ENCODE data around the gene DOP1A. TPM values are rescaled to one million over a fixed set of nuclear protein-coding genes. Genes with fewer than 3 reads are reported as not detected.

The DOP1A gene
- total RNA-seq, 1 experiment from 2014 or later, result 5.5 TPM

- H3K36me3 ChIP-seq (ENCODE audit: low read depth, low read length), result peaks cover 2% of the 10 kb centered on the region
- ChIA-PET POLR2A (ENCODE audit: unreplicated experiment) (no interaction called here), CTCF (no interaction called here)
- H3K4me2 ChIP-seq (ENCODE audit: low read length), result no peak overlapping the region
- no peak overlapping the region for H3K4me3 ChIP-seq (ENCODE audit: low read length)
- H3K9me2 ChIP-seq (replicated peaks; ENCODE audit: low read length), result no peaks in the 10 kb centered on the region
- DNase-seq, result peak; percentile 60
- no peaks in the 10 kb centered on the region for H3F3A ChIP-seq (ENCODE audit: low read length, unreplicated experiment)
- no TSS peak for BruUV-seq (replicated peaks)
- no peaks in the 10 kb centered on the region for H3K9me3 ChIP-seq (ENCODE audit: low read length)
- peaks cover 11% of the 10 kb centered on the region; the same call in 1 of the 2 replicates for H3K4me1 ChIP-seq (ENCODE audit: insufficient read depth, low read length)
- H2AFZ ChIP-seq (ENCODE audit: low read length), result no peak overlapping the region
- intact Hi-C loops (cut with micrococcal nuclease), result loop anchor here (1.0 to 5.0 kb wide), 6 partner anchors 179 to 785 kb away; no protein-coding TSS in a partner anchor
- H3K9ac ChIP-seq (ENCODE audit: low read length), result no peak overlapping the region
- TF ChIP-seq EZH2 (IDR thresholded peaks at IDR 0.05; ENCODE audit: low read length, unreplicated experiment) (no peak), CTCF (conservative IDR thresholded peaks at IDR 0.05; ENCODE audit: low read depth, low read length) (peak; percentile 81)
- H4K20me1 ChIP-seq (ENCODE audit: low read length), result no peaks in the 10 kb centered on the region
- no peak overlapping the region for H3K27ac ChIP-seq (ENCODE audit: low read length)
- H3K27me3 ChIP-seq (ENCODE audit: low read length), result no peaks in the 10 kb centered on the region
- ATAC-seq, result no peak
- H3K79me2 ChIP-seq (ENCODE audit: low read length), result no peaks in the 10 kb centered on the region
These were observed 12.0 kb upstream of the DOP1A start for GRCh38 chr6:83055366-83055964.

- H3K9ac ChIP-seq (ENCODE audit: low read length), result no peak overlapping the region
- H3K27ac ChIP-seq (ENCODE audit: low read length), result no peak overlapping the region
- no peak overlapping the region for H3K4me3 ChIP-seq (ENCODE audit: low read length)
- no peak overlapping the region for H2AFZ ChIP-seq (ENCODE audit: low read length)
- TF ChIP-seq CTCF (conservative IDR thresholded peaks at IDR 0.05; ENCODE audit: low read depth, low read length), result peak; percentile 85
- no peak for TF ChIP-seq EZH2 (IDR thresholded peaks at IDR 0.05; ENCODE audit: low read length, unreplicated experiment)
- H4K20me1 ChIP-seq (ENCODE audit: low read length), result no peaks in the 10 kb centered on the region
- POLR2A ChIA-PET (ENCODE audit: unreplicated experiment), result no interaction called here
- ATAC-seq (peak; percentile 68), DNase-seq (peak; percentile 67)
- BruUV-seq (replicated peaks), result no TSS peak
- intact Hi-C loops (cut with micrococcal nuclease), result loop anchor here (1.0 to 5.0 kb wide), 5 partner anchors 346 to 806 kb away; no protein-coding TSS in a partner anchor
- H3K9me2 ChIP-seq (replicated peaks; ENCODE audit: low read length), result no peaks in the 10 kb centered on the region
- H3K4me2 ChIP-seq (ENCODE audit: low read length), result no peak overlapping the region
- CTCF ChIA-PET, result interaction anchor here (0.7 kb wide), 1 partner anchor 787 kb away, joined by 3 read pairs; no protein-coding TSS in a partner anchor
- no peaks in the 10 kb centered on the region for H3K9me3 ChIP-seq (ENCODE audit: low read length)
- H3F3A ChIP-seq (ENCODE audit: low read length, unreplicated experiment), result no peaks in the 10 kb centered on the region
- H3K27me3 ChIP-seq (ENCODE audit: low read length), result no peaks in the 10 kb centered on the region
- peaks cover 2% of the 10 kb centered on the region for H3K36me3 ChIP-seq (ENCODE audit: low read depth, low read length)
- no peaks in the 10 kb centered on the region for H3K4me1 ChIP-seq (ENCODE audit: insufficient read depth, low read length)
- H3K79me2 ChIP-seq (ENCODE audit: low read length), result peaks cover 7% of the 10 kb centered on the region
These were observed 9.7 kb upstream of the DOP1A start for GRCh38 chr6:83057705-83058321.

GRCh38 chr6:83061190-83061589, 6.3 kb upstream of the DOP1A start:
- Histone ChIP-seq H3K79me2 (ENCODE audit: low read length) (peaks cover 34% of the 10 kb centered on the region), H2AFZ (ENCODE audit: low read length) (no peak overlapping the region), H3K4me3 (ENCODE audit: low read length) (no peak overlapping the region), H3K4me1 (ENCODE audit: insufficient read depth, low read length) (peaks cover 8% of the 10 kb centered on the region; the same call in 1 of the 2 replicates), H3K4me2 (ENCODE audit: low read length) (no peak overlapping the region), H3K9me2 (replicated peaks; ENCODE audit: low read length) (no peaks in the 10 kb centered on the region), H3F3A (ENCODE audit: low read length, unreplicated experiment) (no peaks in the 10 kb centered on the region), H3K9ac (ENCODE audit: low read length) (no peak overlapping the region), H4K20me1 (ENCODE audit: low read length) (no peaks in the 10 kb centered on the region), H3K36me3 (ENCODE audit: low read depth, low read length) (no peaks in the 10 kb centered on the region; the same call in 1 of the 2 replicates), H3K27ac (ENCODE audit: low read length) (no peak overlapping the region), H3K9me3 (ENCODE audit: low read length) (no peaks in the 10 kb centered on the region), H3K27me3 (ENCODE audit: low read length) (no peaks in the 10 kb centered on the region)
- ChIA-PET POLR2A (ENCODE audit: unreplicated experiment) (no interaction called here), CTCF (no interaction called here)
- no peak for TF ChIP-seq CTCF (conservative IDR thresholded peaks at IDR 0.05; ENCODE audit: low read depth, low read length)
- no peak for TF ChIP-seq EZH2phosphoT487 (IDR thresholded peaks at IDR 0.05; ENCODE audit: borderline replicate concordance, low read length)
- no peak for TF ChIP-seq EZH2 (IDR thresholded peaks at IDR 0.05; ENCODE audit: low read length, unreplicated experiment)
- intact Hi-C loops (cut with micrococcal nuclease), result no loop called here
- ATAC-seq, result no peak
- DNase-seq, result no peak
- BruUV-seq (replicated peaks), result no TSS peak

Data from PC-3 (cell line).